ENCODE data around the gene CRYBG3.

Gene CRYBG3

GRCh38 chr3:97911459-97911858 is 89.6 kb downstream of the CRYBG3 start:
- TF ChIP-seq REST (IDR thresholded peaks at IDR 0.05; ENCODE audit: insufficient read depth in 1 of 2, low read depth in 2 of 2, low read length in 2 of 2), result no peak
- no peak for TF ChIP-seq SIN3A (IDR thresholded peaks at IDR 0.05; ENCODE audit: borderline replicate concordance, insufficient read depth, low read length)
- TF ChIP-seq TAF1 (IDR thresholded peaks at IDR 0.05; ENCODE audit: borderline replicate concordance, insufficient read depth, low read length), result no peak
- TF ChIP-seq FOXP2 (optimal IDR thresholded peaks at IDR 0.05; ENCODE audit: borderline replicate concordance, extremely low read depth, extremely low read length, insufficient read depth), result no peak
- no peak for TF ChIP-seq POLR2AphosphoS5 (IDR thresholded peaks at IDR 0.05; ENCODE audit: low read depth, low read length)

- TF ChIP-seq TAF1 (IDR thresholded peaks at IDR 0.05; ENCODE audit: borderline replicate concordance, insufficient read depth, low read length), result no peak
- no peak for TF ChIP-seq REST (IDR thresholded peaks at IDR 0.05; ENCODE audit: insufficient read depth in 1 of 2, low read depth in 2 of 2, low read length in 2 of 2)
- TF ChIP-seq SIN3A (IDR thresholded peaks at IDR 0.05; ENCODE audit: borderline replicate concordance, insufficient read depth, low read length), result no peak
- no peak for TF ChIP-seq POLR2AphosphoS5 (IDR thresholded peaks at IDR 0.05; ENCODE audit: low read depth, low read length)
- no peak for TF ChIP-seq FOXP2 (optimal IDR thresholded peaks at IDR 0.05; ENCODE audit: borderline replicate concordance, extremely low read depth, extremely low read length, insufficient read depth)
Measured at GRCh38 chr3:97914388-97914787, 92.6 kb downstream of the CRYBG3 start.

GRCh38 chr3:97916576-97916975 is 94.8 kb downstream of the CRYBG3 start:
- no peak for TF ChIP-seq REST (IDR thresholded peaks at IDR 0.05; ENCODE audit: insufficient read depth in 1 of 2, low read depth in 2 of 2, low read length in 2 of 2)
- TF ChIP-seq SIN3A (IDR thresholded peaks at IDR 0.05; ENCODE audit: borderline replicate concordance, insufficient read depth, low read length), result no peak
- TF ChIP-seq TAF1 (IDR thresholded peaks at IDR 0.05; ENCODE audit: borderline replicate concordance, insufficient read depth, low read length), result no peak
- no peak for TF ChIP-seq POLR2AphosphoS5 (IDR thresholded peaks at IDR 0.05; ENCODE audit: low read depth, low read length)
- no peak for TF ChIP-seq FOXP2 (optimal IDR thresholded peaks at IDR 0.05; ENCODE audit: borderline replicate concordance, extremely low read depth, extremely low read length, insufficient read depth)

- TF ChIP-seq REST (IDR thresholded peaks at IDR 0.05; ENCODE audit: insufficient read depth in 1 of 2, low read depth in 2 of 2, low read length in 2 of 2), result no peak
- no peak for TF ChIP-seq POLR2AphosphoS5 (IDR thresholded peaks at IDR 0.05; ENCODE audit: low read depth, low read length)
- TF ChIP-seq SIN3A (IDR thresholded peaks at IDR 0.05; ENCODE audit: borderline replicate concordance, insufficient read depth, low read length), result no peak
- TF ChIP-seq FOXP2 (optimal IDR thresholded peaks at IDR 0.05; ENCODE audit: borderline replicate concordance, extremely low read depth, extremely low read length, insufficient read depth), result no peak
- no peak for TF ChIP-seq TAF1 (IDR thresholded peaks at IDR 0.05; ENCODE audit: borderline replicate concordance, insufficient read depth, low read length)
Measured at GRCh38 chr3:97917813-97918536, 96.2 kb downstream of the CRYBG3 start.
